Omental fat pad (tissue), 4 donors: Measurements from ENCODE around the gene H6PD. TPM values are rescaled to one million over a fixed set of nuclear protein-coding genes. Genes with fewer than 3 reads are reported as not detected.
A peak's percentile ranks its signal among the peaks of the same experiment; 100 is the strongest.

Experiments used
- ATAC-seq: fragments of 150-250 bp; one replicate; pipeline ENCODE4 v1.9.1; 2016; ENCODE audit warnings: mild to moderate bottlenecking, moderate library complexity; ENCODE audit not compliant: low FRiP score
- DNase-seq: peaks from one replicate; pipeline ENCODE4 v3.0.0-alpha.2; 2019; ENCODE audit warnings: low spot score
- total RNA-seq, 4 donors: library from RNA; depleted of rRNA; stranded (reverse); fragments of >200 nt; gene quantifications; one replicate each; pipeline ENCODE4 v1.1.0, GENCODE V29; 2016
- TF ChIP-seq, protein P1 (sequence below), 3 donors: fragments of 450-650 bp; IDR thresholded peaks; one replicate each; pipeline ENCODE4 v1.5.1; 2016 to 2017; ENCODE audit warnings: antibody characterized with exemption in 3 of 3, mild to moderate bottlenecking in 3 of 3, moderate library complexity in 2 of 3

Gene H6PD
- total RNA-seq, 4 donors from 2014 or later = 75.5 to 142 (median 82.7) TPM

DNA sequence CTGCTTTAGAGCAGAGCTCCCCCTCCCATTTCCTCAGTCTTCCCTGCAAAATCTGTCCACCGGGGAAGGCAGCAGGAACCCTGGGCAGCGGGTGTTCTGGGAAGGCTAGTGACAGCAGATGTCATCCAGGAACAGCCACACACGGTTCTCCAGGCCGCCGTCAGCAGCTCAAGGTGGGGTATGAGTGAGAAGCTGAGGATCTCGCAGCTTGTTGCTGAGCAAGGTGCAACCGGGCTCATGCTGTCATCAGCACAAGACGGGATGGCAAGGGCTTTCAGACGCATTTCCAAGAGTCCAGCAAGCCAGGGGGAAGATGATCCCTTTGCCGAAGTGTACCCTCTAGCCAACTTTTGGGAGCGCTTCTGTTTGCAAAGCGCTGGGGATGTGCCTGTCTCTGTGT lies 35.1 kb downstream of the H6PD start:
- TF ChIP-seq, protein P1, sequence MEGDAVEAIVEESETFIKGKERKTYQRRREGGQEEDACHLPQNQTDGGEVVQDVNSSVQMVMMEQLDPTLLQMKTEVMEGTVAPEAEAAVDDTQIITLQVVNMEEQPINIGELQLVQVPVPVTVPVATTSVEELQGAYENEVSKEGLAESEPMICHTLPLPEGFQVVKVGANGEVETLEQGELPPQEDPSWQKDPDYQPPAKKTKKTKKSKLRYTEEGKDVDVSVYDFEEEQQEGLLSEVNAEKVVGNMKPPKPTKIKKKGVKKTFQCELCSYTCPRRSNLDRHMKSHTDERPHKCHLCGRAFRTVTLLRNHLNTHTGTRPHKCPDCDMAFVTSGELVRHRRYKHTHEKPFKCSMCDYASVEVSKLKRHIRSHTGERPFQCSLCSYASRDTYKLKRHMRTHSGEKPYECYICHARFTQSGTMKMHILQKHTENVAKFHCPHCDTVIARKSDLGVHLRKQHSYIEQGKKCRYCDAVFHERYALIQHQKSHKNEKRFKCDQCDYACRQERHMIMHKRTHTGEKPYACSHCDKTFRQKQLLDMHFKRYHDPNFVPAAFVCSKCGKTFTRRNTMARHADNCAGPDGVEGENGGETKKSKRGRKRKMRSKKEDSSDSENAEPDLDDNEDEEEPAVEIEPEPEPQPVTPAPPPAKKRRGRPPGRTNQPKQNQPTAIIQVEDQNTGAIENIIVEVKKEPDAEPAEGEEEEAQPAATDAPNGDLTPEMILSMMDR (IDR thresholded peaks at IDR 0.05) = no peak
- DNase-seq (no peak), ATAC-seq (no peak)

DNA sequence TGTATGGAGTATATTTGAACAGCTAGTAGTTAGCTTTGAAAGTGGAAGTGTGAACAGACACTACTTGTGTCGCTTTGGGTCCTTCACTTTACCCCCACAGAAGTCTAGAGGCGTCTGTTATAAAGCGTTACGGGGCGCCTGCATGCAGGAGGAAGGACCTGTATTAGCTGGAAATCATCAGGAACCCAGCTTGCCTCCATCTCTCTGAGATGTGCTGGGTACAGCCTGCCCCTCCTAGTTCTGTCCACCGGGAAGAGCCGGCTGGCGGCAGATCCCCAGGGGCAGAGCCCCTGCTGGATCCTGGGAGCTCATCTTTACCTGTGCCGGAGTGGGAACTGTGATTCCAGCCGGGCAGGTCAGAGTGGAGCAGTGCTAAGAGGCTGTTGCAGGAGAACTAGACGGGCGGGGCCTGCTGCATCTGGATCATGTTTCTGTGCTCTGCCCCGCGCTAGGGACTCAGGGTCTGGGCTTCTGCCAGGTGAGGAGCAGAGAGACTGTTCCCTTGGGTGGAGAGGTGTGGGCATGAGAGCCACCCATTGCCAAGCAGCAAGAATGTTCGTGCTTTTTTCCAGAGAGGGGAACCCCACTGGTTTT lies 35.8 kb downstream of the H6PD start:
- TF ChIP-seq, protein P1 (IDR thresholded peaks at IDR 0.05) = no peak
- ATAC-seq = no peak
- DNase-seq = no peak

DNA sequence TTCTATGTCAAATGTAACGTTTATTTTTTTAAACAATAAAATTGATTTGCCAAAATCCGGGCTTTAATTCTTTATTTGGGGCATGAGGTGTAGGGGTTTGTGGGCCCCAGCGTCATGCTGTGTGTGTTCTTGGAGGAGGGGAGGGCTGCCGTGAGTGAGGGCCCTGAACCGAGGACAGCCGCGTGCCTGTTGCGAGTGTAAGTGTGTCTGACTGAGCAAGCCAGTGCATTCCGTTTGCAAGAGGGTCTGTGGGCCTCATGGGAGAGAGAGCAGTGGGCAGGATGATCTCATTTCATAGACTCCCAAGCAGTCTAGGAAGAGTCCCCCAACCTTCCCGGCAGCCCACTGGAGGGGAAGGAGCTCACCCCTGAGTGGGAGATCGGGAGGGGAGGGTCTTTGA lies 36.7 kb downstream of the H6PD start:
- DNase-seq (no peak), ATAC-seq (no peak)
- TF ChIP-seq, protein P1 (IDR thresholded peaks at IDR 0.05) = no peak

DNA sequence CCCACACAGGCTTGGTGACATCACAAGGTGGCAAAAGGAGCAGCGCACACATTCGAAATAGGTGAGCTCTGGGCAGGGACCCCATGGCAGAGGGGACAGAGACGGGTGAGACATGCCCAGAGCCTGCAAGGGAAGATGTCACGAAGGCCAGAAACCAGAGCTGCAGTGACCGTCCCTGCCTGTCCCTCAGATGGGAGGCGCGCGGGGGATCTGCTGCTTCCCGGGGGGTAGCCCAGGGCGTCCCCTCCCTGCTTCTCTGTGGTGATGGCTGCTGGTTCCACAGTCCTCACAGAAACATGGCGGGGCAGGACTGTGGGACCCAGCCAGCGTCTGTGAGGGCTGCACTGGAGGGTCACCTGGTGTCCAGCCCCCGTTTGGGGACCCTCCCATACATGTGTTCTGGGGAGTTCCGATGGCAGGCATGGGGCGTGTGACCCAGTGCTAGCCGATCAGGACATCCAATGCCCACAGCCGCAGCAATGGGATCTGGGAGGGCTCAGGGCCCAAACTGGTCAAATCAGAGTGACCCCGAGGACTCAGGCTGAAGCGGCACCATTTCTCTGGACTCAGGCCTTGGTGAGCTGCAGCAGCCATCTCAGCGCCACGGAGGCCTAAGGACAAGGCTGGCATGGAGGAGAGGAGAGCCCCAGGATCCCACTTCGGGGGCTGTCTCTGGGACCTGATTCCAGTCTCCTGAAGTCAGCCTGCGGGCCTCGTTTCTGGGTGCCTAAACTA lies 37.5 kb downstream of the H6PD start:
- ATAC-seq (no peak), DNase-seq (no peak)
- TF ChIP-seq, protein P1 (IDR thresholded peaks at IDR 0.05) = no peak

DNA sequence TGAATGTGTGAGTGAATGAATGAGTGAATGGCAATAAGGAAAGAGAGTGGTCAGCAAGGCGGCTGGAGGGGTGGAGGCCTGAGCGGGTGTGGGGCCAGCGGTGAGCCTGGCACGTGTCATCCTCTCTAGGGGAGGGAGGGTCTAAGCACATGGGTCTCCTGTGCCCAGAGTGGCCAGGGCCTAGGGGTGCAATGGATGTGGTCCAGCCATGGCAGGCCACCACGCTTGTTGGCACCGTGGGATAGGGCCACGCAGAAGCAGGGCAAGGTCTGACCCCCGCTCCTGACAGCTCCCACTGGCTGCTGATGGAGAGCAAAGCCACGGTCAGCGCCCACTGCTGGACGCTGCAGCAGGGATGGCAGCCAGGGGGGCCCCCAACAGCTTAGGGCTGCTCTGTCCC lies 38.6 kb downstream of the H6PD start:
- TF ChIP-seq, protein P1 (IDR thresholded peaks at IDR 0.05) = no peak
- DNase-seq (no peak), ATAC-seq (no peak)

DNA sequence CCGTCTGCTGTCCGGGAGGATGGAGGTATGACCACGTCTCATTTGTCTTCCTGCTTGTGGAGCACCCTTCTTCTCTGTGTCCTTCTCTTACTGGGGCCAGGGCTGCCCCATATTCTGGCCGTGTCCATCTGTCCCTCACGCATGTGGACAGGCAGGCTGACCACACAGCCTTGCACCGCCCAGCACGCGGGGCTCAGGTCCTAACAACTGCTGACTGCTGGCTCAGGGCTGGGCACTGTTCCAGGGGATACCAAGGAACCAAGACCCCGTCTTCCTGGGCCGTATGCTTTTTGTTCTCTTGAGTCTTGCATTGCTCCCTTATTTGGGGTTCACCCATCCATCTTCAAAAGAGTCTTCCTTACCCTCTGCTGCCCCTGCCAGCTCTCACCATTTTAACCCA lies 40.6 kb downstream of the H6PD start:
- ATAC-seq (no peak), DNase-seq (no peak)
- TF ChIP-seq, protein P1 (IDR thresholded peaks at IDR 0.05) = no peak

DNA sequence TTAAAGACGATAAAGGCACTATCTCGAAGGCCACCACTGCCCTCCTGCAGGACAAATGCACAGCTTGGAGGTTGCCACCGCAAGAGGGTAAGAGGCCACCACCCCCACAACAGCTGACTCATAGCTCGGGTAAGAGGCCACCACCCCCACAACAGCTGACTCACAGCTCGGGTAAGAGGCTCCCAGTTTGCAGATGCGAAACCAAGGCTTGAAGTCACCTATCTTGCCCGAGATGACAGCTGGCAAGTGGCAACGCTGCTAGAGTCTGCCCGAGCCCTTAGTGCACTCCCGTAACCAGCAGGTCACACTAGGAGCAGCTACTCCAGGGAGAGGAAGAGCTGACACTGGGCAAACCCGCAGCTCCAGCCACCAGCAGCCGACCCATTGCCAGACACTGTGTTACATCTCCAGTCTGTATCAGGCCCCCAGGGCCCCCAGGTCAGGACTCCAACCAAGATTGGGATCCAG lies 41.0 kb downstream of the H6PD start:
- TF ChIP-seq, protein P1 (IDR thresholded peaks at IDR 0.05) = no peak
- DNase-seq = no peak
- ATAC-seq = peak; percentile 53
